IPS DF 6.9 (cell line): ENCODE results near the gene KIF26A.

Experiments
- DNase-seq: peaks from one replicate; pipeline ENCODE4 v3.0.0-alpha.2; 2013; ENCODE audit warnings: low read depth, low spot score
- H3K27ac ChIP-seq: one replicate; pipeline ENCODE4 v1.5.1; 2013; ENCODE audit warnings: low read length, control low read depth
- H3K27me3 ChIP-seq: 2 replicates; pipeline ENCODE4 v1.6.1; 2013; ENCODE audit warnings: mild to moderate bottlenecking, low read length; ENCODE audit not compliant: control insufficient read depth, insufficient read depth
- H3K36me3 ChIP-seq: 2 replicates; pipeline ENCODE4 v1.6.1; 2013; ENCODE audit warnings: low read length; ENCODE audit not compliant: control insufficient read depth, insufficient read depth
- H3K4me1 ChIP-seq: 2 replicates; pipeline ENCODE4 v1.6.1; 2013; ENCODE audit warnings: low read length; ENCODE audit not compliant: control insufficient read depth, insufficient read depth
- H3K4me3 ChIP-seq: 2 replicates; pipeline ENCODE4 v1.5.1; 2013; ENCODE audit warnings: mild to moderate bottlenecking, low read length
- H3K9me3 ChIP-seq: 2 replicates; pipeline ENCODE4 v1.6.1; 2013; ENCODE audit warnings: low read length, inconsistent platforms; ENCODE audit not compliant: control insufficient read depth, insufficient read depth
- WGBS: extraction: QIAGEN DNeasy Blood & Tissue Kit; methylation state at CpG from one replicate; pipeline ENCODE4 v1.1.7; 2013; ENCODE audit warnings: mixed read lengths, missing lambda C conversion rate; ENCODE audit not compliant: insufficient read length, insufficient coverage; 5-methylcytosine and 5-hydroxymethylcytosine counted together

KIF26A gene

DNA sequence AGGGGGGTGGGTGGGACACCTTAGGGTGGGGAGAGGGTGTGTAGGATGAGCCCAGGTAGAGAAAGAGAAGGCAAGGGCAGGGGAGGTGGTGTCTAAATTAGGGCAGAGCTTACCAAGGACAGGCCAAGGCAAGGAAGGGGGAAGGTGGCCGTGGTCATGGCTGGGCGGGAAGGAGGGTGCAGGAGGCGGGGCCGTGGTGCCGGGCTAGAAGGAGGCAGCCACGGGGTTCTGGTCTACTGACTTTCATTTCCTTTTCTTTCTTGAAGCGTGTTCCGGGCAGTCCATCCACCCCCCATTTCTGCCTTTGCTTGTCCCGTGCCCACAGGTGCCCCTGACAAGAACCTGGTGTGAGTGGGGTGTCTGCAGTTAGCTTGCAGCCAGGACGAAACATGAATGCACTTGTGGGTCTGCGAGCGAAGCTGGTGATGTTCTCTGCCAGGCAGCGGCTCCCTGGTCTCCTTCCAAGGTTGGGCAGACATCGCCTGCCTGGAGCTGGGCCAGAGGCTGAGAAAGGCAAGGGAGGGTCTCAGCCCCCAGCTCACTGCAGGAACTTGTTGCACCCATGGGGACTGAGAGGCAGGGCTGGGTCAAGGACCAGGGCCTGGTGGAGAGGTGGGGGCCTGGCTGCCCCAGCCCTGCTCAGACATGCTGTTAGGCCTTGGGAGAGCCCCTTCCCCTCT lies 58.2 kb downstream of the KIF26A start:
- no peaks in the 10 kb centered on the region for H3K36me3 ChIP-seq
- H3K27me3 ChIP-seq = no peaks in the 10 kb centered on the region
- H3K4me3 ChIP-seq = no peak overlapping the region
- DNase-seq = no peak
- no CpG with 5 or more reads among the region's 14 CpGs for WGBS
- H3K4me1 ChIP-seq = no peaks in the 10 kb centered on the region
- no peaks in the 10 kb centered on the region for H3K9me3 ChIP-seq
- no peak overlapping the region for H3K27ac ChIP-seq

DNA sequence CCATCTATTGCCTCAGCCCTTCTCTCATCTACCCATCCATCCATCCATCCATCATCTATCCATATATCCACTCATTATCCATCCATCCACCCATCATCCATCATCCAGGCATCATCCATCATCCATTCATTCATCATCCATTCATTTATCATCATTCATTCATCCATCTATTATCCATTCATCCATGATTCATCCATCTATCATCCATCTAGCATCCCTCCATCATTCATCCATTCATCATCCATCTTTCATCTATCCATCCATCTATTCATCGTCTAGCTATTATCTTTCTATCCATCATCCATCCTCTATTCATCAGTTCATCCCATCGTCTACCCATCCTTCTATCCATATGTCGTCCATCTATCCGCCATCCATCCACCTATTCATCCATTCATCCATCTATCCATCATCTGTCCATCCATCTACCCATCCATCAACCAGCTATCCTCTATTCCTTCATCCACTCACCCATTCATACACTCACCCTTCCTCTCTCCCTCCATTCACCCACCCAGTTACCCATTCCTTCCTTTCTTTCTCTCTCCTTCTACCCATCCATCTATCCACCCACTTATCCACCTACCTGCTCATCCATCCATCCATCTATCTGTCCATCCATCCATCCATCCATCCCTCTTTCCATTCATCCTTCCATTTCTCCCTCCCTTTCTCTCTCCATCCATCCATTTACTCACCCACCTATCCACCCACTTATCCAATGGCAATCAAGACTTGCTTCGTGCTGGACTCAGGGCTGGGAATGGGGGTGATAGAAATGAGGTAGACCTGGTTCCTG lies 59.3 kb downstream of the KIF26A start:
- no peak for DNase-seq
- WGBS = 100% methylated on average over 4 of the region's 5 CpGs
- H3K27me3 ChIP-seq = no peaks in the 10 kb centered on the region
- no peaks in the 10 kb centered on the region for H3K9me3 ChIP-seq
- no peak overlapping the region for H3K4me3 ChIP-seq
- H3K27ac ChIP-seq = no peak overlapping the region
- no peaks in the 10 kb centered on the region for H3K4me1 ChIP-seq
- no peaks in the 10 kb centered on the region for H3K36me3 ChIP-seq

DNA sequence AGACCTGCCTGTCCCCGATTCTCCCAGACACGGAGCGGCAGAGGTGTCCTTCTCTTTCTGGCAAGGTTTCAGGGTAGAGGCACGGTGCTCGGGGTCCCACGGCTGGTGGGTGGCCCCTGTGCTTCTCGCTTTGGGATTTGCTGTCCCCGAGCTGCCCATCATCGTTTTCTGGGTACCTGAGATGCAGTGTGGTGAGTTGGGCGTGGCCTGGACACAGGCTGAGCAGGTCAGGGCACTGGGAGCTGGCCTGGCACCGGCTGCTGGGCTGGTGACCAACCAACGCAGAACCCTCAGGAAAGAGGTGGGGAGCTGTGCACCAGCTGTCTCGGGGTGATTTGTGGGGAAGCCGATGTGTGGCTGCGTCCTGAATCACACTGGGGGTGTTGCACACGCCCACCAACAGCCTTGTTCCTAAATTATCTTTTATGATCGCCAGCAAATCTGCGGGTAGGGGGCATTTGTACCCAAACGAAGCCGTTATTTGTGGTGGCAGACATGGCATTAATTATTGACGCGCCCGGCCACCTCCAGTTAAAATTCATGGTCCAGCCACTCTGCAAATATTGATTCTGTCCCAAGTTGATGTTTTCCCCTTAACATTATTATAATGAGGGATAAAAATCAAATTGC lies 61.0 kb downstream of the KIF26A start:
- no peak overlapping the region for H3K27ac ChIP-seq
- no CpG with 5 or more reads among the region's 23 CpGs for WGBS
- H3K4me1 ChIP-seq = no peaks in the 10 kb centered on the region
- DNase-seq = no peak
- no peaks in the 10 kb centered on the region for H3K27me3 ChIP-seq
- H3K4me3 ChIP-seq = no peak overlapping the region
- H3K9me3 ChIP-seq = no peaks in the 10 kb centered on the region
- H3K36me3 ChIP-seq = no peaks in the 10 kb centered on the region

DNA sequence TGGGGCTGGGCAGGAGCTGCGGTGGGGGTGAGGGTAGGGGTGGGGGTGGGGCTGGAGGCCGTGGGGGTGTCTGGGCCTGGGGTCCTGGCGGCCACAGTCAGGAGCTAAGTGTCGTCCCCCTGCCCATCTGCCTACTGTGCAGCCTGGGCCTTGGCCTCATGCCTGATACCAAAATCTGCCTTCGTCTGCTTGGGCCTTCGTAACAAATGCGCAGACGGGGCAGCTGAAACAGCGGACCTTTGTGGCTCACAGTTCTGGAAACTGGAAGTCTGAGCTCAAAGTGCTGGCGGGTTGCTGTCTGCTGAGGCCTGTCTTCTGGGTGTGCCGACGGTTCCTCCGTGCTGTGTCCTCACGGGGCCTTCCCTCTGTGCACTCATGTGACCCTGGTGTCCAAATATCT lies 61.7 kb downstream of the KIF26A start:
- H3K9me3 ChIP-seq = no peaks in the 10 kb centered on the region
- no peaks in the 10 kb centered on the region for H3K4me1 ChIP-seq
- H3K36me3 ChIP-seq = no peaks in the 10 kb centered on the region
- DNase-seq = no peak
- H3K4me3 ChIP-seq = no peak overlapping the region
- no CpG with 5 or more reads among the region's 14 CpGs for WGBS
- no peaks in the 10 kb centered on the region for H3K27me3 ChIP-seq
- H3K27ac ChIP-seq = no peak overlapping the region

DNA sequence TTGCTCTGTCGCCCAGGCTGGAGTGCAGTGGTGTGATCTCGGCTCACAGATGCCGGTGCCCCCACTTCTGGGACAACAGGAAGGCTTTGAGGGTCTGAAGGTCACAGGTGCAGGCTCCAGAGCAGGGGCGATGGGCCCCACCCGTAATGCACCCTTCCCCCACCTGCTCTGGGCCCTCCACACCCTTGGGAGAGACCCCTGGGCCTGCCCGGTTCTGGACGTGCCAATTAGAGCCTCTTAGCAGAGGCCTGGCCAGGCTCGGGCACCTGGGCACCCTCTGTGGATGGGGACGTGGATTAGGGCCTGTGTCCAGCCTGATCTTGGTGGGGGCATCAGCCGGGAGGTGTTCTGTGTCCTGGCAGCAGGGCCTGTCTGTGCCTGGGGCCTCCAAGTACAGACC lies 62.2 kb downstream of the KIF26A start:
- Histone ChIP-seq H3K27me3 (no peaks in the 10 kb centered on the region), H3K36me3 (no peaks in the 10 kb centered on the region; the same call in 1 of the 2 replicates), H3K27ac (no peak overlapping the region), H3K9me3 (no peaks in the 10 kb centered on the region), H3K4me1 (no peaks in the 10 kb centered on the region), H3K4me3 (no peak overlapping the region)
- no CpG with 5 or more reads among the region's 10 CpGs for WGBS
- no peak for DNase-seq

DNA sequence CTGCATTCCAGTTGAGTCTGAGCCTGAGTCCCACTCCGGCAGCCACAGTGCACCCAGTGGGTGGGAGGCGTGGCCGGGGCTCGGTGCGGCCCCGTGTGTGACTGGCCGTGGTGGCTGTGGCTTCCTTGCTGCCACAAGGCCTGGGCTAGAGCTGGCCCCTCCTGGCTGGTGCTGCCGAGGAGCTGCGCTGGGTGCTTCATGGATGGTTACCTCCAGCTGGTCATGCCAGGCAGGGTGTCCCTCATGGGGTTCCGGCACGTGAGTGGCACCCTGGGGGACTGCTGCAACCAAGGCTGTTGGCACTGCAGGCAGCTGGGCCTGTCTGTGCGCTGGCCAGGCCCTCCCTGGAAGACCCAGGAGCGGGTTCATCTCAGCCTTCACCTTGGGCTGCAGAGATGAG lies 62.7 kb downstream of the KIF26A start:
- no peaks in the 10 kb centered on the region; the same call in 1 of the 2 replicates for H3K36me3 ChIP-seq
- WGBS = no CpG with 5 or more reads among the region's 13 CpGs
- H3K4me3 ChIP-seq = no peak overlapping the region
- H3K27ac ChIP-seq = no peak overlapping the region
- no peaks in the 10 kb centered on the region for H3K4me1 ChIP-seq
- DNase-seq = no peak
- H3K9me3 ChIP-seq = no peaks in the 10 kb centered on the region
- H3K27me3 ChIP-seq = no peaks in the 10 kb centered on the region

DNA sequence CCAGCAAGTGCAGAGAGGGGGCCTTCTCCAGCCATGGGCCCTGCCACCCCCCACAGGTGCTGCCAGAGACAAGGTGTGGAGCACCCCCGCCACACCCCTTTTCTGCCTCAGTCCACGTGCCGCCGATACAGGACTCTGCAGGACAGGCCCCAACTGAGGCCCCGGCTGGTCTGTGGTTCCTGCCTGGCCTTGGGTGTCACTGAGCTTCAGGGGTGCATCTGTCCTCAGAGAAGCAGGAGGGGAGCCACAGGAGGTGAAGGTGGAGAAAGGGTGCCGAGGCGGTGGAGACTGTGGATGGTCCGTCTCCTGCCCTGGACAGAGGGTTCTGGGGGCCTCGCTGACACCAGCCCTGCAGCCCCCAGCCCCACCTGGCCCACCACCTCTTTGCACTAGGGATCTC lies 63.1 kb downstream of the KIF26A start:
- Histone ChIP-seq H3K27ac (no peak overlapping the region), H3K4me3 (no peak overlapping the region), H3K4me1 (no peaks in the 10 kb centered on the region), H3K36me3 (no peaks in the 10 kb centered on the region; the same call in 1 of the 2 replicates), H3K9me3 (no peaks in the 10 kb centered on the region), H3K27me3 (no peaks in the 10 kb centered on the region)
- no peak for DNase-seq
- whole genome bisulfite sequencing = no CpG with 5 or more reads among the region's 9 CpGs

DNA sequence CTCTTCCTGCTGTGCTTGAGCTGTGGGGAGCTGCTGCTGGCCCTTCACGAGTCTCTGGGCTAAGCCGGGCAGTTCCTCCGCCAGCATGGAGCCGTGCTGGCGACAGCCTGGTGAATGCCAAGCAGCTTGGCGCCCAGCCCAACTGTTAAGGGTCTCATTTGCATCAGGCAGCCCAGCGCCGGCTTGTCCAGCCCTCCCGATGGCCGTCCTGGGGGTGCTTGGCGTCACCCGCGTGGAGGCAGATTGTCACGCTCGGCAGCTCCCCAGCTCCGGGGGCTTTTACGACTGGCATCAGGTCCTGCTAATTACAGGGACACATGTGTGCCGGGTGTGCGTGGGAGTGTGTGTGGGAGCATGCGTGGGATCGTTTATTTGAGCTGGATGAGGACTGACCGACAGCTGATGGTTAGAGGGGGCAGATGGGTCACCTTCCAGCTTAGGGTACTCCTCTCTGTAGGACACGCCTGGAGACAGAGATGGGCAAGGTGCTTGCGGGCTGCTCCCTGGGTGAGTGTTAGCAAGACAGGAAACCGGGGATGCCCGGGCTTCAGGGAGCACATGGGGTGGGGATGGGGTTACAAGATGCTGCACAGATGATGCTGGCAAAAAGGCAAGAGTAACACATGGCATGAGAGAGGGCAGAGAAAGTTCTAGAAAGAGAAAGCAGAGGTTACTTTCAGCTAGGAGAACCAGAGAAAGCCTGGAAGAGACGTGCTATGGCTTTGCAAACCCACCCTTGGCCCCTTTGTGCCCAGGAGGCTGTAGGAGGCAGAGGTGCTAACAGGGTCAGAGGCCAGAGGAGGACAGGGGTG lies 64.1 kb downstream of the KIF26A start:
- Histone ChIP-seq H3K27ac (no peak overlapping the region), H3K4me3 (no peak overlapping the region), H3K27me3 (no peaks in the 10 kb centered on the region), H3K4me1 (no peaks in the 10 kb centered on the region), H3K9me3 (no peaks in the 10 kb centered on the region), H3K36me3 (no peaks in the 10 kb centered on the region; the same call in 1 of the 2 replicates)
- no peak for DNase-seq
- WGBS = no CpG with 5 or more reads among the region's 27 CpGs

DNA sequence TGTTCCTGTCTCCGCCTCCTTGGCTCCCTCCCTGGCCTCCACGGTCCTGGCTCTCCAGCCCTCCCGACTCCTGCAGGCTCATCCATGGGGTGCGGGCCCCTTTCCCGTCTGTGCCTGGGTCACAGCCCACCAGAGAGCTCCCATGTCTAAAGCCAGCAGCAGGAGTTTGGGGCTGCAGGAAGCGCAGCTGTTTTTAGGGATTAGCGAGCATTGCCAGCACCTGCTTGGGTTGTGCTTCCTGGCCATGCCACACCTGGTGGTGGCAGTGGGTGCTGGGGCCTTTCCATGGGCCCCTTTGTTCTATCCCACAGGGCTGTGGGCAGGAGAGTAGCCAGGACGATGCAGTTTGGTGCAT lies 64.7 kb downstream of the KIF26A start:
- Histone ChIP-seq H3K4me3 (no peak overlapping the region), H3K27ac (no peak overlapping the region), H3K36me3 (no peaks in the 10 kb centered on the region; the same call in 1 of the 2 replicates), H3K27me3 (no peaks in the 10 kb centered on the region), H3K4me1 (no peaks in the 10 kb centered on the region), H3K9me3 (no peaks in the 10 kb centered on the region)
- no CpG with 5 or more reads among the region's 8 CpGs for WGBS
- DNase-seq = no peak

DNA sequence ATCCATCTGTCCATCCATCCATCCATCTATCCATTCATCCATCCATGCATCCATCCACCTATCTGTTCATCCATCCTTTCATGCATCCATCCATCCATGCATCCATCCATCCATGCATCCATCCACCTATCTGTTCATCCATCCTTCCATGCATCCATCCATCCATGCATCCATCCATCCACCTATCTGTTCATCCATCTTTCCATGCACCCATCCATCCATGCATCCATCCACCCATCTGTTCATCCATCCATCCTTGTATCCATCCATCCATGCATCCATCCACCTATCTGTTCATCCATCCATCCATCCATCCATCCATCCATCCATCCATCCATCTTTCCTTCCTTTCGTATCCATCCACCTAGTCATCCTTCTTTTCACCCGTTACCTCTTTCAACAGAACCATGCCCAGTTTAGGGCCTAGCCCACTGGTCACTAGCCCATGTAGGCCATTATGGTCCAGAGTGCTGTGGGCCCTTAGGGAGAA lies 66.3 kb downstream of the KIF26A start:
- WGBS = 100% methylated on average over 2 of the region's 2 CpGs

More for the DNA sequence above, 66.3 kb downstream of the KIF26A start:
- Histone ChIP-seq H3K9me3 (no peaks in the 10 kb centered on the region), H3K27ac (no peak overlapping the region), H3K36me3 (no peaks in the 10 kb centered on the region; the same call in 1 of the 2 replicates), H3K4me1 (no peaks in the 10 kb centered on the region), H3K4me3 (no peak overlapping the region), H3K27me3 (no peaks in the 10 kb centered on the region)
- DNase-seq = no peak
